Stimulated activated CD8-positive, alpha-beta memory T cell treated with anti-CD3 and anti-CD28 coated beads, Interleukin-7, amount 100 ng/mL, for 1 hour (primary cell): ENCODE results near the gene PTPRT.

Experiments used
- DNase-seq, 2 donors: peaks; one replicate each; pipeline ENCODE4 v3.0.0-alpha.2; 2020; ENCODE audit warnings: low read depth in 2 of 2

Gene PTPRT

GRCh38 chr20:43189554-43190331 lies at the start of gene PTPRT:
Gene PTPRT, minus strand, starts transcription at chr20:43189906. Its CDS starts 173 bp downstream, at chr20:43189733.
- no peak for DNase-seq

- no peak for DNase-seq
Measured at GRCh38 chr20:43238833-43239232, 49.1 kb upstream of the PTPRT start.

GRCh38 chr20:43238266-43238665 lies 48.6 kb upstream of the PTPRT start:
- no peak for DNase-seq

- DNase-seq = no peak
Measured at GRCh38 chr20:43237651-43238168, 48.0 kb upstream of the PTPRT start.

GRCh38 chr20:43235998-43236397 lies 46.3 kb upstream of the PTPRT start:
- no peak for DNase-seq

- no peak for DNase-seq
Measured at GRCh38 chr20:43231829-43232228, 42.1 kb upstream of the PTPRT start.

GRCh38 chr20:43229696-43230095 lies 40.0 kb upstream of the PTPRT start:
- no peak for DNase-seq

GRCh38 chr20:43220612-43221011 lies 30.9 kb upstream of the PTPRT start:
- DNase-seq = no peak

GRCh38 chr20:43210901-43211300 lies 21.2 kb upstream of the PTPRT start:
- DNase-seq = no peak

- no peak for DNase-seq
Measured at GRCh38 chr20:43209831-43210230, 20.1 kb upstream of the PTPRT start.

- no peak for DNase-seq
Measured at GRCh38 chr20:43205699-43206098, 16.0 kb upstream of the PTPRT start.

GRCh38 chr20:43202100-43202499 lies 12.4 kb upstream of the PTPRT start:
- DNase-seq = no peak

GRCh38 chr20:43198607-43199006 lies 8.9 kb upstream of the PTPRT start:
- no peak for DNase-seq

GRCh38 chr20:43196243-43196642 lies 6.5 kb upstream of the PTPRT start:
- no peak for DNase-seq

- DNase-seq = no peak
Measured at GRCh38 chr20:43194137-43194536, 4.4 kb upstream of the PTPRT start.

GRCh38 chr20:43193443-43193842 lies 3.7 kb upstream of the PTPRT start:
- no peak for DNase-seq

- DNase-seq = no peak
Measured at GRCh38 chr20:43191946-43192863, 2.5 kb upstream of the PTPRT start.

GRCh38 chr20:43191143-43191542 lies 1.4 kb upstream of the PTPRT start:
- DNase-seq = no peak

- no peak for DNase-seq
Measured at GRCh38 chr20:43190332-43190953, 737 bp upstream of the PTPRT start.

- no peak for DNase-seq
Measured at GRCh38 chr20:43188861-43189553, 699 bp downstream of the PTPRT start.

- no peak for DNase-seq
Measured at GRCh38 chr20:43188234-43188653, 1.5 kb downstream of the PTPRT start.
